Activated T-cell treated with anti-CD3 and anti-CD28 coated beads, Interleukin-2, amount 50 U/mL, for 4 hours (primary cell): ENCODE measurements around the gene DEFB131A. TPM values are rescaled to one million over a fixed set of nuclear protein-coding genes. Genes with fewer than 3 reads are reported as not detected.
A peak's percentile ranks its signal among the peaks of the same experiment; 100 is the strongest.
"Not testable (repeated sequence)": the region's sequence is repeated elsewhere in the genome, so short reads cannot be mapped to it uniquely, and the experiment has no call there.

ENCODE experiments used
- ATAC-seq, 2 donors: fragments of 200-7000 bp; cut with Tn5 transposase; one replicate each; pipeline ENCODE4 v1.10.0; 2021
- DNase-seq: peaks from one replicate; pipeline ENCODE4 v3.0.0-alpha.2; 2020
- H3K27me3 Mint-ChIP-seq: one replicate; pipeline ENCODE4 v1.8.0; 2021; ENCODE audit warnings: low read depth, mixed read lengths
- H3K36me3 Mint-ChIP-seq: one replicate; pipeline ENCODE4 v1.8.0; 2022; ENCODE audit warnings: mixed read lengths; ENCODE audit not compliant: insufficient read depth
- H3K4me1 Mint-ChIP-seq: one replicate; pipeline ENCODE4 v1.8.0; 2021; ENCODE audit warnings: low read depth, mixed read lengths
- H3K4me3 Mint-ChIP-seq: one replicate; pipeline ENCODE4 v1.8.0; 2021; ENCODE audit warnings: mild to moderate bottlenecking, moderate library complexity, mixed read lengths
- H3K9me3 Mint-ChIP-seq: one replicate; pipeline ENCODE4 v1.8.0; 2021; ENCODE audit warnings: mixed read lengths
- total RNA-seq, 3 donors: library from RNA; stranded (reverse); gene quantifications; one replicate each; pipeline ENCODE4 v1.2.1, GENCODE V29; 2021

Gene DEFB131A
- total RNA-seq, 3 donors from 2014 or later: not detected

GRCh38 chr4:9482871-9483270, 38.7 kb downstream of the DEFB131A start:
- not testable (repeated sequence) for H3K36me3 Mint-ChIP-seq, DNase-seq, H3K9me3 Mint-ChIP-seq, H3K27me3 Mint-ChIP-seq, H3K4me1 Mint-ChIP-seq, ATAC-seq, H3K4me3 Mint-ChIP-seq

DNA sequence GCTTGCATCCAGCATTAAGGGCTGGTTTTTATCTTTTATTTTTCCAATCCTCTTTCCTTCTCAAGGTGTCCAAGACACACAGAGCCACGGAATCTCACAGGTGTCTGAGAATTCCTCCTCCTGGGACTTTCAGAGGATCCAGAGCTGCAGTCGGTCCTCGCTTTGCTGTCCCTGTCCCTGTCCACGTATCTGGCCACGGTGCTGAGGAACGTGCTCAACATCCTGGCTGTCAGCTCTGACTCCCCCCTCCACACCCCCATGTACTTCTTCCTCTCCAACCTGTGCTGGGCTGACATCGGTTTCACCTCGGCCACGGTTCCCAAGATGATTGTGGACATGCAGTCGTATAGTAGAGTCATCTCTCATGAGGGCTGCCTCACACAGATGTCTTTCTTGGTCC, 39.5 kb downstream of the DEFB131A start:
- not testable (repeated sequence) for H3K4me3 Mint-ChIP-seq, ATAC-seq, H3K36me3 Mint-ChIP-seq, DNase-seq, H3K9me3 Mint-ChIP-seq, H3K4me1 Mint-ChIP-seq, H3K27me3 Mint-ChIP-seq

GRCh38 chr4:9486880-9487279, 42.7 kb downstream of the DEFB131A start:
- ATAC-seq, H3K4me1 Mint-ChIP-seq, H3K36me3 Mint-ChIP-seq: not testable (repeated sequence)

DNA sequence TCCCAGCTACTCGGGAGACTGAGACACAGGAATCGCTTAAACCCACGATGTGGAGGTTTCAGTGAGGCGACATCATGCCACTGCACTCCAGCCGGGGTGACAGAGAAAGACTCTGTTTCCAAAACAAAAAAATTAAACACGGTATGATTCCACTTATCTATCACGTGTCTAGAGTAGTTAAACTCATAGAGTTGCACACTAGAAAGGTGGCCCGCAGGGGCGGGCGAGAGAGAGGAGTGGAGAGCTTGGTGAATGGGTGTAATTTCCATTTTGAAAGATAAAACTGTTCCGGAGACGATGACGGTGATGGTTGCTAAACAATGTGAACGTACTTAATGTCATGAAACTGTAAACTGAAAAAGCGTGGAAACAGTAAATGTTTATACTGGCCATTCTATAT, 44.6 kb downstream of the DEFB131A start:
- not testable (repeated sequence) for H3K9me3 Mint-ChIP-seq, H3K27me3 Mint-ChIP-seq, H3K4me1 Mint-ChIP-seq, DNase-seq, H3K36me3 Mint-ChIP-seq, H3K4me3 Mint-ChIP-seq, ATAC-seq

More at GRCh38 chr4:9486880-9487279, 42.7 kb downstream of the DEFB131A start:
- H3K27me3 Mint-ChIP-seq, H3K4me3 Mint-ChIP-seq, DNase-seq, H3K9me3 Mint-ChIP-seq: not testable (repeated sequence)

- H3K4me1 Mint-ChIP-seq, H3K9me3 Mint-ChIP-seq, H3K4me3 Mint-ChIP-seq, H3K27me3 Mint-ChIP-seq, ATAC-seq, DNase-seq, H3K36me3 Mint-ChIP-seq: not testable (repeated sequence)
These were observed 46.3 kb downstream of the DEFB131A start for GRCh38 chr4:9490496-9490895.

- not testable (repeated sequence) for H3K36me3 Mint-ChIP-seq, ATAC-seq, H3K4me1 Mint-ChIP-seq, H3K27me3 Mint-ChIP-seq, H3K9me3 Mint-ChIP-seq, DNase-seq, H3K4me3 Mint-ChIP-seq
These were observed 46.8 kb downstream of the DEFB131A start for GRCh38 chr4:9490986-9491385.

DNA sequence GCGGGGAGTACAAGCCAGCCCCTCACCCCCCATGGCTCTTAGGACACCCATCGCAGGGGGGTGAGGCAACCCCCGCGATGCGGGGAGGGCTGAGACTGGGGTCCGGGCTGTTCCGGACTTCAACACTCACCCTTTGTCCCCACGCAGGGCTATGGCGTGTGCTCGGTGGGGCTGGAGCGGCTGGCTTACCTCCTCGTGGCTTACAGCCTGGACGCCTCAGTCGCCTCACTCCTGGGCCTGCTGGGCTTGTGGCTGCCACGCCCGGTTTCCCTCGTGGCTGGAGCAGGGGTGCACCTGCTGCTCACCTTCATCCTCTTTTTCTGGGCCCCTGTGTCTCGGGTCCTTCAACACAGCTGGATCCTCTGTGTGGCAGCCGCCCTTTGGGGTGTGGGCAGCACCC, 49.4 kb downstream of the DEFB131A start:
- H3K27me3 Mint-ChIP-seq: peaks cover 19% of the 10 kb centered on the region
- H3K36me3 Mint-ChIP-seq, ATAC-seq, H3K4me3 Mint-ChIP-seq, H3K9me3 Mint-ChIP-seq, DNase-seq, H3K4me1 Mint-ChIP-seq: not testable (repeated sequence)

- H3K9me3 Mint-ChIP-seq, ATAC-seq, H3K4me3 Mint-ChIP-seq, H3K36me3 Mint-ChIP-seq, DNase-seq, H3K4me1 Mint-ChIP-seq: not testable (repeated sequence)
- H3K27me3 Mint-ChIP-seq: peaks cover 22% of the 10 kb centered on the region
These were observed 50.2 kb downstream of the DEFB131A start for GRCh38 chr4:9494256-9495035.

DNA sequence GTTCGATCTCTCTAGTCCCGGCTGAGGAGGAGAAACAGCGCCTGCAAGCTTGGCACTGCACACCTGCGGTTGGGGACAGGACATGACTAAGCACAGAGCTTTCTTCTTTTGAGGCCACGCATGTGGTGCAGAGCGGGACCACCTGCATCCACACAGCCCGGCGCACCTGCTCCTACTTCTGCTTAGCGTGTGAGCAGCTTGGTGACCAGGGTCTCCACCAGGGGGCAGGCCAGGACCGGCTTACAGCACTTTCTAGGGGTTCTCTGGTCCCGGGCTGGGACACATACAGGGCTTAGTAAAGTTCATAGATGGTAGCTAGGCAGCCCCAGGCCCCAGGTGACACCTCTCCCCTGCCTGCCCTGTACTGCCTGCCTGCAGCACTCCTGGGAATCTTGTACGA, 51.2 kb downstream of the DEFB131A start:
- H3K4me1 Mint-ChIP-seq, H3K9me3 Mint-ChIP-seq, H3K36me3 Mint-ChIP-seq, ATAC-seq, H3K4me3 Mint-ChIP-seq: not testable (repeated sequence)
- peak; percentile 36 for DNase-seq
- H3K27me3 Mint-ChIP-seq: peaks cover 24% of the 10 kb centered on the region

GRCh38 chr4:9497575-9498467, 53.6 kb downstream of the DEFB131A start:
- DNase-seq, H3K9me3 Mint-ChIP-seq, H3K4me3 Mint-ChIP-seq, H3K4me1 Mint-ChIP-seq, H3K36me3 Mint-ChIP-seq, ATAC-seq: not testable (repeated sequence)
- H3K27me3 Mint-ChIP-seq: peaks cover 21% of the 10 kb centered on the region

DNA sequence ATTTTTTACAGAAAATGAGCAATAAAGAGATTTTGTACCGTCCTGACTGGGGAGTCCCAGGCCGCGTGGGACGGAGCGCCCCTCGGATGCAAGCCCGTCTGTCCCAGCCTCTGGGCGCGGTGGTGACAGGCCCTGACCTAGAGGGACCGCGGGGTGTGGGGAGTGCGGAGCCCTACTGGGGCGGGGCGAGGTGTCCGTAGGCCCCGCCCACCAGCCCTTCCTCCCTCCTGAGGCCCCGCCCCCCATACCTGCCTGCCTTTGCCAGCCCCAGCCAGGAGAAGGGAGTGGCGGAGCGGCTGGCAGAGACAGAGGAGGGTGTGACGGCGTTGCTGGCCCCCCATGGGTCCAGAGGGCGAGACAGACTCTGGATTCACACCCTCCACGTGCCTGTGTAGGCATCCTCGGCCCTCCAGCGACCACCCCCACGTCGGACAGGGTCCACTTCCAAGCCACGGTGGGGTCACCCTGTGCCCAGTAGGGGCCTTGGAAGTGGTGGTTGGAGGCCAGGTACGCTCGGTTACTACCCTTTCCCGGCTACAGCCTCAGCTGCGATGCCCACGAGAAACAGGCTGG, 54.3 kb downstream of the DEFB131A start:
- not testable (repeated sequence) for H3K36me3 Mint-ChIP-seq, H3K9me3 Mint-ChIP-seq, H3K4me1 Mint-ChIP-seq, H3K4me3 Mint-ChIP-seq, ATAC-seq, DNase-seq
- peaks cover 20% of the 10 kb centered on the region for H3K27me3 Mint-ChIP-seq

DNA sequence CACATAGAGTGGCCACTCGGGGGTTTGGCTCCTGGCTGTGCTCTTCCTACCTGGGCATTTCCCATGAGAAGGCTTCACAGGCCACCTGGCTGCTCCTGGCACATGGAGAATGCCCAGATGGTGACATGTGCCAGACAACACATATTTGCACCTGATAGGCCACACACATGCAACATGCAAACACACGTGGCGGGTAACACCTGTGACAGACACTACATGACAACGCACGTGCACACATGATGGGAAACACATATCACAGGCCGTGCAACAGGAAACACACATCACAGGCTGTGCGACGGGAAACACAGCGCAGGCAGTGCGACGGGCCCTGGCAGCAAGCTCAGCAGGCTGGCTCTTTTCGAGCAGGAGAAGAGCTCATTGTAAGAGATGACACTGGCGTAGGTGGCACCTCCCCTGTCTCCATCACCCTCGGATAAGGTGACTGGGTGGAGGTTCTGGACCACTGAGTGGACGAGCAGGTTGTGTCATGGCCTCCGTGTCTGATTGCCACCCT, 55.8 kb downstream of the DEFB131A start:
- H3K27me3 Mint-ChIP-seq: peaks cover 17% of the 10 kb centered on the region
- not testable (repeated sequence) for H3K9me3 Mint-ChIP-seq, H3K36me3 Mint-ChIP-seq, H3K4me3 Mint-ChIP-seq, H3K4me1 Mint-ChIP-seq, DNase-seq, ATAC-seq
